Measurements from ENCODE around the gene USP38.

The USP38 gene

GRCh38 chr4:143270256-143270838 is 85.6 kb downstream of the USP38 start:
- no peak for DNase-seq
